NCI-H446 treated with DMSO at 0.1 percent for 48 hours (cell line): ENCODE measurements around the gene FURIN.
"Not testable (repeated sequence)": the region's sequence is repeated elsewhere in the genome, so short reads cannot be mapped to it uniquely, and the experiment has no call there.

Experiments used
- DNase-seq: peaks from one replicate; lab custom pipeline; 2025; lab: John Stamatoyannopoulos, UW

The FURIN gene

DNA sequence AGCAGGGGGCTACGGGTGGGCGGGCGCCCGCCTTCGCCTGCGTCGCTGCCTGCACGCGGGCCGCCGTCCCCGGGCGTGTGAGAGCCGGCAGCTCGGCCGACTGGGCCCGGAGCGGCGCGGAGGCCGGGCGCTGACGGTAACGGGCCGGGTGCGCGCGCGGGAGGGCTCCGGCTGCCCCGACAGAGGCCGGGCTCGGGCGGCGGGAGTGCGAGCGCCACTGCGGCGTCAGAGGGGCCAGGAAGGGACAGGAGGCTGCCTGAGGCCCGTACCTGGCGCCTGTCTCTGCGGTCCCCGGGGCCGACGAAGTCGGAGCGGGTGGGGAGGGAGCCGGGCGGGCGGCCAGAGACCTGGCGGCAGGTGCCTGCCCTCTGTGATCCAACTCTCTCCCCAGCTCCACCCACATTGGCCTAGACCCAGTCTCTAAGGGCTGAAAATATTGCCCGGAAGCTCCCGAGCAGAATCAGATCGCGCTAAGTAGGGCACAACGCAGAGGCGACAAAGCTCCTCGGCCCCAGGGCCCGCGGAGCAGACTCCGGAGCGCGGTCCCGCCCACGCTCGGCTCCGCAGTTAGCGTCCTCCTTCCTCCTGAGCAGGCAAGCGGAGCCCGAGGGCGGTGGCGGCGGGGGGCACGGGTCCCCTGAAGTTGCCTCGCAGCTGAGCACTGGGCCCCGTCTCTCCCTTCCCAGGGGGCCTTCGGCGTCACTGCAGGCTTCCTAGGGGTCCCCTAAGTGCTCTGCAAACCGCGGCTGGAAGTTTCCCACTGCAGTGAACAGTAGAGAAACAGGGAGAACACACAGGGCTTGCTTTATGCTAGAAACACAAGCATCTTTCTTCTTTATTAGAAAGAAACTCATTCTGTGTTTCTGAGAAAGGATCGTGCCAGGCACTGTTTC lies 34.7 kb downstream of the FURIN start, which contains the start of gene MAN2A2:
MAN2A2 (plus strand) TSS at position 463 of the 893 bp plus-strand sequence. CDS start 906 bp downstream, outside the sequence.
- no peak for DNase-seq

DNA sequence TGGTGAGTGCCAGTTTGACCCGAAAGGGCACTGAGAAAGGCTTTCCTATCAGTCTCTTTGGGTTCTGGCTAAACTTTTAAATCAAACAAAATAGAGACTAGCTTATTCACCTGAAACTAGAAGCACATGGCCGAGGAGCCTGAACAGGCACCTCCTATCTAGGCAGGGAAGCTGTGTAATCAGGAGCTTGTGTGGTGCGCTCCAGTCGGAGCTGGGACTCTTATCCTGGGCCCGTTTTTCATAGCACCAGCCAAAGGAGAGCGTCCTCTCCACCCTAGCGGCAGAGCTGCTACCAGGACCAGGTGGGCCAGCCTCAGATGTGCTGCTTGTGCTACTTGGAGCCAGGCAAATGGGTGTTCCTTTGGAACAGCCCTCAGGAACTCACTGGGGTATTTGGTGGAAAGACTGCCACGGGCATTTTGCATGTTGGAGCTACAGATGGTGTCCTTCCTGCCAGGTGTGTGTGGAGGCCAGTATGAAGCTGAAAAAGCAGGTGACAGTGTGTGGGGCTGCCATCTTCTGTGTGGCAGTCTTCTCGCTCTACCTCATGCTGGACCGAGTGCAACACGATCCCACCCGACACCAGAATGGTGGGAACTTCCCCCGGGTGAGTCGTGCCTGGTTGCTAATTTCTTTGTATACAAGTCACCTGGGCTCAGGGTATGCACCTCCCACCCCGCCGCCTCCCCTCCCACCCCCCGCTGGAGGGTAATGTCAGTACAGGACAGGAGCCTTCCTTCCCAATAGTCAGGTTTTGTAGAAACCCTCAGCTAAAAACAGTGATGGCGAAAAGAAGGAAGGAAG lies 35.5 kb downstream of the FURIN start:
- DNase-seq: no peak

DNA sequence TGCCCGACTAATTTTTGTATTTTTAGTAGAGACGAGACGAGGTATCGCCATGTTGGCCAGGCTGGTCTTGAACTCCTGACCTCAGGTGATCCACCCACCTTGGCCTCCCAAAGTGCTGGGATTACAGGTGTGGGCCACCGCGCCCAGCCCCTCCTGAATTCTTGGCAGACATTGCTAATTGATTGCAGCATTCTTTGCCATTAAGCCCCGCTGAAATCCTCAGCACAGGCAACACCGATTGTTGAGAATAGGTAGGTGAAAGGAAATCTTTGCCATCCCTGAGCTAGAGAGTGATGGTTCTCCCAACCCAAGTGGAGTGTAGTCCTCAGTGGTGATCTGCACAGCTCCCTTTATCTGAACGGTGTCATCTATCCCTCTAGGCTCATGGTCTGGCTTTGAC lies 36.4 kb downstream of the FURIN start:
- no peak for DNase-seq

DNA sequence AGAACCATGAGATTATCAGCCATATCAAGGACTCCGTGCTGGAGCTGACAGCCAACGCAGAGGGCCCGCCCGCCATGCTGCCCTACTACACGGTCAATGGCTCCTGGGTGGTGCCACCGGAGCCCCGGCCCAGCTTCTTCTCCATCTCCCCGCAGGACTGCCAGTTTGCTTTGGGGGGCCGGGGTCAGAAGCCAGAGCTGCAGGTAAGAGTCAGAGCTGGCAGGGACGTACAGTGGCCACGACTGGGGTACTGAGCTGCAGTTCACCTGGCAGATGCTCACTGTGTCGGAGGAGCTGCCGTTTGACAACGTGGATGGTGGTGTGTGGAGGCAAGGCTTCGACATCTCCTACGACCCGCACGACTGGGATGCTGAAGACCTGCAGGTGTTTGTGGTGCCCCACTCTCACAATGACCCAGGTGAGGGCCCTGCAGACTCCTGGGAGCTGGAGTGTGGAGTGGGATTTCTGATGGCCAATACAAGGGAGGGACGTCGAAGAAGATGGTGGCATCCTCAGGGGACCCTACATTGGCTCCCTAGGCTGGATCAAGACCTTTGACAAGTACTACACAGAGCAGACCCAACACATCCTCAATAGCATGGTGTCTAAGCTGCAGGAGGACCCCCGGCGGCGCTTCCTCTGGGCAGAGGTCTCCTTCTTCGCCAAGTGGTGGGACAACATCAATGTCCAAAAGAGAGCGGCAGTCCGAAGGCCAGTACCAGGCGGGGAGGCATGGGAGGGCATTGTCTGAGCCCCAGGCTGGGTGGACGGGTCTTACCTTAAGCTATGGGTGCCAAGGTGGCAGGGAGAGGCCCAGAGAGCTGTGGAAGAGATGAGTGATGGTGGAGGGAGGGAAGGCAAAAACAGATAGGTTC lies 37.2 kb downstream of the FURIN start:
- no peak for DNase-seq

DNA sequence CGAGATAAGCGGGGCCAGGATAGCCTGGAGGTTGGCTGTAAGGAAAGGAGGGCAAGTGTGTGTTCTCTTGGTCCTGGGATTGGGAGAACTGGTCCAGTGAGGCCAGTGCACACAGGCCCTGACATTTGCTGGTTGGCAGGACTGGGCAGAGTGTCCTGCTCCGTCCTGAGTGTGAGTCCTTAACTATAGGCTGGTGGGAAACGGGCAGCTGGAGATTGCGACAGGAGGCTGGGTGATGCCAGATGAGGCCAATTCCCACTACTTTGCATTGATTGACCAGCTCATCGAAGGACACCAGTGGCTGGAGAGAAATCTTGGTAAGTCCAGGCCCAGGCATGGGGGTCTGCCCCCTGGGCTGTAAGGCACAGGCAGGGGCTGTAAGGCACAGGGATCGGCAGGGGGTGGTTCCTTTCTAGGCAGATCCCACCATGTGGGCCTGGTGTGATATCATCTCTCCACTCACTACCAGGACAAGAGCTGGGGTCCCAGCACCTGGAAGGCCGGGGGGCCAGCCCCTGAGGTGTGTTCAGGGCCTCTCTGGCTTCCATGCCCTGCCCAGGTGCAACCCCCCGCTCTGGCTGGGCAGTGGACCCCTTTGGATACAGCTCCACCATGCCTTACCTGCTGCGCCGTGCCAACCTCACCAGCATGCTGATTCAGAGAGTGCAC lies 37.9 kb downstream of the FURIN start:
- DNase-seq: no peak

DNA sequence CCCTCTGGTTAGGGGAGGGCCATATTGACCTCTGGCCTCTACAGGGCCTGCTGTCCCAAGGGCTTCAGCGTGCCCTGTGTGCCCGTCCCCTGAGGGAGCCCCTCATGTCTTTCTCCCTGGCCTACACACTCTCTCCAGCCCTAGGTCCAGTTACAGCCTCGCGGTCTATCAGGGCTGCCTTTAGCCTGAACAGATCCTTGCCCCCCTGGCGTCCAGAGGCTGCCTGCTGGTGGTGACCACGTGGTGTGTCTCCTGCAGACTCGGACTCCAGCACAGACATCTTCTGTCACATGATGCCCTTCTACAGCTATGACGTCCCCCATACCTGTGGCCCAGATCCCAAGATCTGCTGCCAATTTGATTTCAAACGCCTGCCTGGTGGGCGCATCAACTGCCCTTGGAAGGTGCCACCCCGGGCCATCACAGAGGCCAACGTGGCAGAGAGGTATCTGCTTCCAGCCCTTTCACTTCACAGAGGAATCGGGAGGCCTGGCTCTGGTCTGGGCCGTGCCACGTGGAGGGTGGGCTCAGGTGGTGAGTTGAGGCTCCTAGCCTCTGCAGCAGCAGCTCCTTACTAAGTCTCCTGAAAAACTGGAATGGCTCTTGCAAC lies 38.8 kb downstream of the FURIN start:
- DNase-seq: no peak

DNA sequence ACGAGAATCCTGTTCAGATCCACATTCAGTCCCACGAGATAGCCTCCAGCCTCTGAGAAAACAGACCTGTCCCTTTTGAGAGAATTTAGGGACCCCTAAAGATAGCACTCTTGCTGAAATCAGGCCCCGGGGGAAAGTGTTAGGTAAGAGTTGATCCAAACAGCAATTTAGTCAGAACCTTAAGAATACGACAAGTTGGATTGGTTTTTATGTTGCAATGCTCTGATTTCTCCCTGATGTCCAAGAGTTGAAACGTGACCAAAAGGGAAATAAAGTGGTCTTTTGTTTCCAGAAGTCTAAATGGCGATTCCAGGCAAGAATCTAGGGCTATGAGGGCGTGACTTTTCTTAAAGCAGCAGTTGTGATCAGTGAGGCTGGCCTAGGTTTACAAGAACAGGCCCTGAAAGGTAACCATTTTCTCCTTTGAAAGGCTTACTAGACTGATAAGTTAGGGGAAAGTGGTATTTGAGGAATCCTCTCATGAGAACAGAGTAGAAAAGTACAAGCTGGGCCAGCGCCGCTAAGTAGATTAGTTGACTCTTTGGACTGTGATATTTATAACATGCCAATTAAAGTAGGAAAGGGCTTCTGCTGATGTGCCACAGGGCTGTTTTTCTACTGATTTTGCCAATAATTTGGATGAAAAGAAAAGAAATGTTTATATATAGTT lies 39.6 kb downstream of the FURIN start:
- DNase-seq: no peak

DNA sequence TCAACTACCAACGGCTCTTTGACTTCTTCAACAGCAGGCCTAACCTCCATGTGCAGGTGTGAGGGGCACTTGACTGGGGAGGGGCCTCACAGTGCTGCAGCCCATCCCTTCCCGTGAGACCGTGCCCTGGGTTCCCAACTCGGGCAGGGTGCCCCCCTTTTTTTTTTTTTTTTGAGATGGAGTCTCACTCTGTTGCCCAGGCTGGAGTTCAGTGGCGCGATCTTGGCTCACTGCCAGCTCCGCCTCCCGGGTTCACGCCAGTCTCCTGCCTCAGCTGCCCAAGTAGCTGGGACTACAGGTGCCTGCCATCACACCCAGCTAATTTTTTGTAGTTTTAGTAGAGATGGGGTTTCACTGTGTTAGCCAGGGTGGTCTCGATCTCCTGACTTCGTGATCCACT lies 41.1 kb downstream of the FURIN start:
- not testable (repeated sequence) for DNase-seq

DNA sequence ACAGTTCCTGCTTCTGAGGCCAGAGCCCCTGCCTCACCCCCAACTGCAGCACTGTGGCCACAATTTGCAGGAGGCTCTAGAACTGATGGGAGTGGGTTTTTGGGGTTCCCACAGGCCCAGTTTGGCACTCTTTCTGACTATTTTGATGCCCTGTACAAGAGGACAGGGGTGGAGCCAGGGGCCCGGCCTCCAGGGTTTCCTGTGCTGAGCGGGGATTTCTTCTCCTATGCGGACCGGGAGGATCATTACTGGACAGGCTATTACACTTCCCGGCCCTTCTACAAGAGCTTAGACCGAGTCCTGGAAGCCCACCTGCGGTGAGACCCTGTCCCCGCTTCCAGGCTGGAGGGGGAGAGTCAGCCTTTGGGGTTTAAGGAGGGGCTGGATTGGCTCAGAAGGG lies 41.6 kb downstream of the FURIN start:
- no peak for DNase-seq

DNA sequence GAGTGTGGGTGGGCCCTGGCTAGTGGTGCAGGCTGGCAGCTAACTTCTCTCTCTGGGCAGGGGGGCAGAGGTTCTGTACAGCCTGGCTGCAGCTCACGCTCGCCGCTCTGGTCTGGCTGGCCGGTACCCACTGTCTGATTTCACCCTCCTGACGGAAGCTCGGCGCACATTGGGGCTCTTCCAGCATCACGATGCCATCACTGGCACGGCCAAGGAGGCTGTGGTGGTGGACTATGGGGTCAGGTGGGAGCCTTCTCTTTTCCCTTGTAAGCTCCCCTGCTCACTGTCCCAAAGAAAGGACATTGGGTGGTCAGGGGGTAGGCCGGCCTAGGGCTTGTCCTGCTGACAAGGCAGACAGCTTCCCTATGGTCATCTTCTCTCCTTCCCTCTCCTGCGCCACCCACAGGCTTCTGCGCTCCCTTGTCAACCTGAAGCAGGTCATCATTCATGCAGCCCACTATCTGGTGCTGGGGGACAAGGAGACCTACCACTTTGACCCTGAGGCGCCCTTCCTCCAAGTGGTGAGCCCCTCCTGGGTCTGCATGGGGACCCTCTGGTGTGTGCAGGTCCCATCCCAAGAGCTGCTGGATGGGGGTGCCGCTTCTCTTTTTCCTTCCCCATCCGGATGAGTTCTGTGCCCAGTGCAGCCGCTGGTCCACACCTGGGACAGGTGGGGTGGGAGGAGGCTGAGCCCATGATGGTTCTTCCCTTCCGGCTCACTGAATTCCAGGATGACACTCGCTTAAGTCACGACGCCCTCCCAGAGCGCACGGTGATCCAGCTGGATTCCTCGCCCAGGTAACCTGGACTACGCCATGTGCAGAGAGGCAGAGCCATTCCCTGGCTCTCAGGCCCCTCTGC lies 42.3 kb downstream of the FURIN start:
- DNase-seq: no peak

DNA sequence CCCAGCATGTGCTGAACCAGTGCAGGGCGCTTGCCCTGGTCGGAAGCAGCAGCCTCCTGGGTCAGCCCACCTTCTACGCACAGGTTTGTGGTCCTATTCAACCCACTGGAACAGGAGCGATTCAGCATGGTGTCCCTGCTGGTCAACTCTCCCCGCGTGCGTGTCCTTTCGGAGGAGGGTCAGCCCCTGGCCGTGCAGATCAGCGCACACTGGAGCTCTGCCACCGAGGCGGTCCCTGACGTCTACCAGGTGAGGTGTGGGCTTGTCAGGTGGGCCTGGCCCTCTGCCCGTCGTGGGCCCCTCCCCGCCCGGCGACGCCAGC lies 42.9 kb downstream of the FURIN start:
- no peak for DNase-seq

DNA sequence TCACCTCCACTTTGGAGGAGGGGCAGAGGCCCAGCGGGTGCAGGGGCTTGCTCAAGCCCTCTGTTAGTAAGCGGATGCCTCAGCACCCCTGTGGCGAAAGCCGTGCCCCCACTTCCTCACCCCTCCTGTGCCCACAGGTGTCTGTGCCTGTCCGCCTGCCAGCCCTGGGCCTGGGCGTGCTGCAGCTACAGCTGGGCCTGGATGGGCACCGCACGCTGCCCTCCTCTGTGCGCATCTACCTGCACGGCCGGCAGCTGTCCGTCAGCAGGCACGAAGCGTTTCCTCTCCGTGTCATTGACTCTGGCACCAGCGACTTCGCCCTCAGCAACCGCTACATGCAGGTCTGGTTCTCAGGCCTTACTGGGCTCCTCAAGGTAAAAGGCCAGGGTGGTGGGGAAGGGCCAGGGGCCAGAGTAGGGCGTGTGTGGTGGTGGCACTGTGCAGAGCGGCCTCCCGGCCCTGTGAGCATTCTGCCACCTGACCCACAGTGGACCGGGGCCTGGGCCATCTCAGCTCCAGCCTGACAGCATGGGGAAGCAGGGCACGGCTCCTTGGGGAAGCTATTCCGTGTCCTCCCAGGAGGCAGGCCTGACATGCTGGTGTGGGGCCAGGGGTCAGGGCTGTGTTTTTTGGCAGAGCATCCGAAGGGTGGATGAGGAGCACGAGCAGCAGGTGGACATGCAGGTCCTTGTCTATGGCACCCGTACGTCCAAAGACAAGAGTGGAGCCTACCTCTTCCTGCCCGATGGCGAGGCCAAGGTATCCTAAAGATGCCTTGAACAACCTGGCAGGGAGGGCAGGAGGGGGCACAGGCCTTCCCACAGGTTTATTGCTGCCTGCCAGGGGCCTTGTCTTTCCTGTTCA lies 43.8 kb downstream of the FURIN start:
- DNase-seq: no peak

DNA sequence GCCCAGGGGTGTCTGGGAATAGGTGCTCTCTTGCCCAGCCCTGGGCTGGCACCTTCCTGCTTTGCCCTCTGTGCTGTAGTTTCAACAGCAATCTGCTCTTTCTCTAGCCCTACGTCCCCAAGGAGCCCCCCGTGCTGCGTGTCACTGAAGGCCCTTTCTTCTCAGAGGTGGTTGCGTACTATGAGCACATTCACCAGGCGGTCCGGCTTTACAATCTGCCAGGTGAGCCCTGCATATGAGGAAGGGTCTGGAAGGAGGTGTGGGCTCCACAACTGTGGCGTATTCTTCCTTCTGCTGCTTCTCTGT lies 44.3 kb downstream of the FURIN start:
- no peak for DNase-seq

DNA sequence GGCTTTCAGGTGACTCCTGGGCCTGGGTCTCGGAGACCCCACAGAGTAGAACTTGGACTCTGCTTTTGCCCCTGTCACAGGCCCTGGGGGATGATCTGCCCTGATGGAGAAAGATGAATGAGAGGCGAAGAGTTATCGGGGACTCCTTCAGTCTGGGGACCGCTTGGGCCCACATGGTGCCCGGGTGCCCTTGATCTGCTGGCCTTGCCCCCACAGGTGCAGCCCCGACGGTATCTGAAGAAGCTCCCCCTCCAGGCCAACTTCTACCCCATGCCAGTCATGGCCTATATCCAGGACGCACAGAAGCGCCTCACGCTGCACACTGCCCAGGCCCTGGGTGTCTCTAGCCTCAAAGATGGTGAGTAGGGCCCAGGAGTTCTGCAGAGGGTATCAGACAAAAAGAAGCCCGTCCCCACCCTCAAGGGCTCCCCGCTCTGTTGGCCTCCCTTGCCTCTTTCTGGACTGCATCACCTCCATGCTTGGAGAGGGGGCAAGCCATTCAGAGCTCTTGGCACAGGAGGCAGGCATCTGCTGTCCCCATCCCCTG lies 45.1 kb downstream of the FURIN start:
- DNase-seq: no peak

DNA sequence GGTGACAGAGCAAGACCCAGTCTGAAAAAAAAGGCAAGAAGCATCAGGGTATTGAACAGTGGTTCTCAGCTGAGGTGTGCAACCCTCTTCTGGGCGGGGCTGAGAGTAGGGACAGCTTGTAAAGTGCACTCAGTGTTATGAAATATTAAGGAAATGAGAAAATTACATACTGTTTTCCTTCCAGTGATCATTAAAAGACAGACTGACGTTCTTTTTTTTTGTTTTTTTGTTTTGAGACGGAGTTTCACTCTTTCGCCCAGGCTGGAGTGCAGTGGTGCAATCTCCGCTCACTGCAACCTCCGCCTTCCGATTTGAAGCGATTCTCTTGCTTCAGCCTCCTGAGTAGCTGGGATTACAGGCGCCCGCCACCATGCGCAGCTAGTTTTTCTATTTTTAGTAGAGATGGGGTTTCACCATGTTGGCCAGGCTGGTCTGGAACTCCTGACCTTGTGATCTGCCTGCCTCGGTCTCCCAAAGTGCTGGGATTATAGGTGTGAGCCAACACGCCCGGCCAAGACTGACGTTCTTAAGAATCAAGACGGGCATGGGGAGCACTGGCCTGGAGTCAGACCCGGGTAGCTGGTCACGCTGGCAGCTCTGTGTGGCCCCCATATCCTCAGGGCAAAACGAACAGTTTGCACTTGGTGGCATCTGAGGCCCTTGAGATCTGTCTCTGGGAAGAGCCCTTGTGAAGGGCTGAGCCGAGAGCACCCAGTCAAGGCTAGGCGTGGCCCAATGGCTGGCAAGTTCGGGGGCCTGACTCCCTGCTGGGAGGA lies 46.1 kb downstream of the FURIN start:
- DNase-seq: no peak

DNA sequence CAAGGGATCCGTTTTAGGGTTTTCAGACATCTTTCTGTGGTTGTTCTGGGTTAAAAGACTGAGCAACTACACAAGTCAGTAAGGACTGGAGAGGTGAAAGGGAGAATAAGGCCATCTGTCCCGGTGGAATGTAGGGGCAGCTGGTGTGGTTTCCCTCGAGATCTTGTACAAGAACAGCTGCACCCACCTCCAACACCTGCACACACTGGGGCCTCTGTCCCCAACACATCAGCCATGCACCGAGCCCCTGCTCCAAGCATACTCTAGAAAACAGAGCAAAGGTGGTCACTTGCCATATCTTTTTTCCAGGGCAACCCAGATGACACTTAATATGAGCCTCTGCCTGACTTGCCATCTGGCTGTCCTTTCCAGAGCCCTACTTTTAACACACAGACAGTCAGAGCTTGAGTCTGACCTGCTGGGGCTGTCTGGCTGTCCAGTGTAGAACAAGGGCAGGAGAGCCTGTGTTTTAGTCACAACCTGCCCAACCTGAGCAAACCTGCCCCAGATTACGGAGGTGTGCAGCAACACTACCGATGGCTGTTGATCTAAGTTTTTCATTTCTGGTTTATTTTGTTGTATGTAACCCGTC lies 46.9 kb downstream of the FURIN start:
- DNase-seq: no peak

DNA sequence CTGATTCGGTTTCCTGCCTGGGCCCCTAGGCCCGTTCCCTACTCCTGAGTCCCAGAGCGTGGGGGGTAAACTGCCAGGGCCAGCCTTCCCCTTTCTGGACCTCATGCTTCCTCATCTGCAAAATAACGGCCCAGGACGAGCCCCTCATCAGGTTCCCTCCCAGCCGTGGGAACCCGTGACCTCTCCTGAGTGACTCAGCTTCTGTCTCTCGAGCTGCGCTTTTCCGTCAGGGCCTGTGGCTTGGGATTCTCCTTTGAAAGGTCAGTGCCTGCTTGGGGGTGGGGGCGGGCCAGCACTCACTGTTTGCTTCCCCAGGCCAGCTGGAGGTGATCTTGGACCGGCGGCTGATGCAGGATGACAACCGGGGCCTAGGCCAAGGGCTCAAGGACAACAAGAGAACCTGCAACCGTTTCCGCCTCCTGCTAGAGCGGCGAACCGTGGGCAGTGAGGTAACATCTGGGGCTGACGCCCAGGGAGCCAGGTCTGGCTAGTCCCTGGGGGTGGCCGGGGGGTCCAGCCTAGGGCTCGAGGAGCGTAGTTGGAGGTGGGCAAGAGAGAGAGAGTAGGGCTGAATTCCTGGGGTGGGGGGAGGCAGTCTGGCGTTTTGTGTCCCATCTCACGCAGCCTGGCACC lies 47.5 kb downstream of the FURIN start:
- DNase-seq: no peak
